ENCODE results near the gene CEP85L. TPM values are rescaled to one million over a fixed set of nuclear protein-coding genes. Genes with fewer than 3 reads are reported as not detected.

CEP85L gene
- total RNA-seq, 1 donor from 2014 or later: 3.3 TPM

GRCh38 chr6:118536478-118536877, 114.9 kb downstream of the CEP85L start:
- no peaks in the 10 kb centered on the region for H3K36me3 ChIP-seq (ENCODE audit: control insufficient read depth, insufficient read depth, low read length)
- DNase-seq (ENCODE audit: low read depth): no peak
- no peak overlapping the region for H3K4me3 ChIP-seq (ENCODE audit: low read depth, low read length)
- H3K27me3 ChIP-seq (ENCODE audit: control insufficient read depth, insufficient read depth, low read length): no peaks in the 10 kb centered on the region
- no peak for TF ChIP-seq CTCF (IDR thresholded peaks at IDR 0.05; ENCODE audit: insufficient read depth, low read length, poor library complexity, severe bottlenecking)

DNA sequence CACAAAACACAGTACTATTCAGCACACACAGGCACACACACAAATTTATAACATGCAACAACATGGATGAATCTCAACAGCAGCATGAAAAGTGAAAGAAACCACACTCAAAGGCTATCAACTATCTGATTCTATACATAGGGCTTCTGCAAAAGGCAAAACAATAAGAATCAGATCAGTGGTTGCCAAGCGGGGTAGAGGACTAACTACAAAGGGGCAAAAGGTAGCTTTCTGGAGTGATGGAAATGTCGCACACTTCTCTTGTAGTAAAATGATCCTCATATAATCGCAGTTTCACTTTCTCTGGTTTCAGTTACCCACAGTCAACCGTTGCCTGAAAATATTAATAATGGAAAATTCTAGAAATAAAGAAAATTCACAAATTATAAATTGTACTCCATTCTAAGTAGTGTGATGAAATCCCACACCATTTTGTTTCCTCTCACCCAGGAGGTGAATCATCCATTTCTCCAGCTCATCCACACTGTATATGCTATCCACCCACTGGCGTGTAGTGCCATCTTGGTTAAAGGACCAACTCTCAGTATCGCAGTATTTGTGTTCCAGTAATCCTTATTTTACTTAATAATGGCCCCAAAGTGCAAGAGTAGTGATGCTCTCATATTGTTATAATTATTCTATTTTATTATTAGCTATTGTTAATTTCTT, 116.1 kb downstream of the CEP85L start:
- no peak for TF ChIP-seq CTCF (IDR thresholded peaks at IDR 0.05; ENCODE audit: insufficient read depth, low read length, poor library complexity, severe bottlenecking)
- Histone ChIP-seq H3K4me3 (ENCODE audit: low read depth, low read length) (no peak overlapping the region), H3K36me3 (ENCODE audit: control insufficient read depth, insufficient read depth, low read length) (no peaks in the 10 kb centered on the region), H3K27me3 (ENCODE audit: control insufficient read depth, insufficient read depth, low read length) (no peaks in the 10 kb centered on the region)
- DNase-seq (ENCODE audit: low read depth): no peak

DNA sequence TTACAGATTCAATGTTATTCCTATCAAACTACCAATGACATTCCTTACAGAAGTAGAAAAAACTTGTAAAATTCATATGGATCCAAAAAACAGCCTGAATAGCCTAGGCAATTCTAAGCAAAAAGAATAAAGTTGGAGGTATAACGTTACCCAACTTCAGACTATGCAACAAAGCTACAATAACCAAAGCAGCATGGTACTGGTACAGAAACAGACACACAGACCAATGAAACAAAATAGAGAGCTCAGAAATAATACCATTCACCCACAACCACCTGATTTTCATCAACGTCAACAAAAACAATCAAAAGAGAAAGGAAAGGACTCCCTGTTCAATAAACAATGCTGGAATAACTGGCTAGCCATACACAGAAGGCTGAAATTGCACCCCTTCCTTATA, 120.4 kb downstream of the CEP85L start:
- H3K36me3 ChIP-seq (ENCODE audit: control insufficient read depth, insufficient read depth, low read length): no peaks in the 10 kb centered on the region
- H3K4me3 ChIP-seq (ENCODE audit: low read depth, low read length): no peak overlapping the region
- no peak for TF ChIP-seq CTCF (IDR thresholded peaks at IDR 0.05; ENCODE audit: insufficient read depth, low read length, poor library complexity, severe bottlenecking)
- no peak for DNase-seq (ENCODE audit: low read depth)
- no peaks in the 10 kb centered on the region for H3K27me3 ChIP-seq (ENCODE audit: control insufficient read depth, insufficient read depth, low read length)

DNA sequence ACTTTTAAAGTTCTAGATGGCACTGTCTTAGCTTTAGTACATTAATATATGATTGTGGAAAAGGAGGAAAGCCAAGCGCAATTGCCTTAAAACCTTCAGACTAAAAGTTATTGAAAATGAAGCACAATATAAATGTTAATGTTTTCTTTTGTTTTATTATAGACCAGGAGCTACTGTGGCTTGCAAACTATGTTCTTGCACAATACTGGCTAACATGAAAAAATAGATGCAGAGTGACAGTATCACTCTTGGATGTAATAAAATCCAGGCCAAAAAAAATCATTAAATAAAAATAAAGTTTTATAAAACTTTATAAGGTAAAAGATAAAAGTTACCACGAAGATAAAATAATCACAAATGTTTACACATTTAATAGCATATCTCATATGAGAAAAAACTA, 121.6 kb downstream of the CEP85L start:
- TF ChIP-seq CTCF (IDR thresholded peaks at IDR 0.05; ENCODE audit: insufficient read depth, low read length, poor library complexity, severe bottlenecking): no peak
- no peak overlapping the region for H3K4me3 ChIP-seq (ENCODE audit: low read depth, low read length)
- no peaks in the 10 kb centered on the region for H3K36me3 ChIP-seq (ENCODE audit: control insufficient read depth, insufficient read depth, low read length)
- no peak for DNase-seq (ENCODE audit: low read depth)
- no peaks in the 10 kb centered on the region for H3K27me3 ChIP-seq (ENCODE audit: control insufficient read depth, insufficient read depth, low read length)

- H3K27me3 ChIP-seq (ENCODE audit: control insufficient read depth, insufficient read depth, low read length): no peaks in the 10 kb centered on the region
- H3K4me3 ChIP-seq (ENCODE audit: low read depth, low read length): no peak overlapping the region
- DNase-seq (ENCODE audit: low read depth): no peak
- TF ChIP-seq CTCF (IDR thresholded peaks at IDR 0.05; ENCODE audit: insufficient read depth, low read length, poor library complexity, severe bottlenecking): no peak
- H3K36me3 ChIP-seq (ENCODE audit: control insufficient read depth, insufficient read depth, low read length): no peaks in the 10 kb centered on the region
Measured at GRCh38 chr6:118528129-118528528, 123.3 kb downstream of the CEP85L start.

Measured in kidney epithelial cell (primary cell).